SK-N-DZ (cell line): Measurements from ENCODE around the gene A1BG.
"Not testable (repeated sequence)": the region's sequence is repeated elsewhere in the genome, so short reads cannot be mapped to it uniquely, and the experiment has no call there.

Experiments used
- DNase-seq: peaks from one replicate; pipeline ENCODE4 v3.0.0-alpha.2; 2015; ENCODE audit warnings: low spot score

Gene A1BG

GRCh38 chr19:58361900-58362271 is 8.6 kb upstream of the A1BG start:
- DNase-seq, result peak; percentile 50

- DNase-seq, result no peak
Observed at GRCh38 chr19:58357481-58358145, 4.3 kb upstream of the A1BG start.

- DNase-seq, result no peak
Observed at GRCh38 chr19:58356766-58357480, 3.6 kb upstream of the A1BG start.

GRCh38 chr19:58355908-58356765 is 2.8 kb upstream of the A1BG start:
- DNase-seq, result no peak

- DNase-seq, result no peak
Observed at GRCh38 chr19:58355215-58355796, 2.0 kb upstream of the A1BG start.

- no peak for DNase-seq
Observed at GRCh38 chr19:58354478-58355030, 1.3 kb upstream of the A1BG start.

GRCh38 chr19:58353717-58354477 is 605 bp upstream of the A1BG start:
- DNase-seq, result no peak

- DNase-seq, result no peak
Observed at GRCh38 chr19:58351990-58352755, 1.1 kb downstream of the A1BG start.

- DNase-seq, result no peak
Observed at GRCh38 chr19:58351558-58351878, 1.8 kb downstream of the A1BG start.

- DNase-seq, result no peak
Observed at GRCh38 chr19:58350871-58351557, 2.3 kb downstream of the A1BG start.

GRCh38 chr19:58350001-58350861 is 3.1 kb downstream of the A1BG start:
- DNase-seq, result no peak

GRCh38 chr19:58349590-58349989 is 3.7 kb downstream of the A1BG start:
- DNase-seq, result no peak

- not testable (repeated sequence) for DNase-seq
Observed at GRCh38 chr19:58348080-58348479, 5.2 kb downstream of the A1BG start.

GRCh38 chr19:58346961-58347929 is 6.0 kb downstream of the A1BG start:
- DNase-seq, result peak; percentile 62

- no peak for DNase-seq
Observed at GRCh38 chr19:58345558-58345957, 7.7 kb downstream of the A1BG start.

- no peak for DNase-seq
Observed at GRCh38 chr19:58338825-58339558, 14.3 kb downstream of the A1BG start.

GRCh38 chr19:58338336-58338735 is 15.0 kb downstream of the A1BG start:
- DNase-seq, result no peak
